Transverse colon (tissue), 4 donors: Measurements from ENCODE around the gene PRR5L. TPM values are rescaled to one million over a fixed set of nuclear protein-coding genes. Genes with fewer than 3 reads are reported as not detected.

Experiments used
- DNase-seq: peaks from one replicate; pipeline ENCODE4 v3.0.0-alpha.2; 2019
- H3K27ac ChIP-seq, 4 donors: fragments of 200-600 bp; sonication (generic); 2 replicates each; pipeline ENCODE4 v1.5.1; 2016 to 2018; ENCODE audit warnings: inconsistent platforms in 4 of 4
- H3K27me3 ChIP-seq: fragments of 200-600 bp; sonication (generic); 2 replicates; pipeline ENCODE4 v1.5.1; 2017; ENCODE audit warnings: inconsistent platforms
- H3K36me3 ChIP-seq, 4 donors: fragments of 200-600 bp; sonication (generic); 2 replicates each; pipeline ENCODE4 v1.5.1; 2017 to 2019; ENCODE audit warnings: inconsistent platforms in 4 of 4
- H3K4me1 ChIP-seq, 4 donors: fragments of 200-600 bp; sonication (generic); 2 replicates each; pipeline ENCODE4 v1.5.1; 2017 to 2020; ENCODE audit warnings: inconsistent platforms in 4 of 4
- H3K4me3 ChIP-seq, 4 donors: fragments of 200-600 bp; sonication (generic); 1 replicate in 1 of 4; 2 replicates in 3 of 4; pipeline versions ENCODE4 v1.5.1 to v1.6.1; 2017 to 2019; ENCODE audit warnings: inconsistent platforms in 4 of 4
- H3K9me3 ChIP-seq, 2 donors: fragments of 200-600 bp; sonication (generic); 2 replicates each; pipeline ENCODE4 v1.5.1; 2017 to 2019; ENCODE audit warnings: inconsistent platforms in 2 of 2
- EP300 ChIP-seq: sonication (generic); formaldehyde crosslinking; IDR thresholded peaks from one replicate; pipeline ENCODE4 v1.6.1; 2017; ENCODE audit warnings: antibody characterized with exemption, low read depth
- POLR2A ChIP-seq: fragments of 450-650 bp; IDR thresholded peaks from one replicate; pipeline ENCODE4 v1.6.1; 2016; ENCODE audit warnings: antibody characterized with exemption, mild to moderate bottlenecking, moderate library complexity
- POLR2AphosphoS5 ChIP-seq, 3 donors: sonication (generic); formaldehyde crosslinking; IDR thresholded peaks; one replicate each; pipeline ENCODE4 v1.6.1; 2016; ENCODE audit warnings: antibody characterized with exemption in 3 of 3
- WGBS, 2 donors: methylation state at CpG; one replicate each; pipeline ENCODE4 v1.1.5; 2018; ENCODE audit warnings: low coverage in 1 of 2; 5-methylcytosine and 5-hydroxymethylcytosine counted together
- in situ Hi-C, 4 donors: fragments of 200-750 bp; cut with MboI; loops; one replicate each; pipeline versions ENCODE4 v1.15.0 to v1.15.1; 2017; ENCODE audit warnings: low sequenced_read_pairs in 3 of 4, low pct_ligation_motif_present in 1 of 4, low pct_unique_long_range_greater_than_20kb in 1 of 4
- intact Hi-C: fragments of 100-400 bp; cut with DNase I; formaldehyde crosslinking; loops from one replicate; pipeline ENCODE4 v1.15.1; 2023; ENCODE audit warnings: low total_unique reads
- total RNA-seq, 4 donors: library from RNA; depleted of rRNA; stranded (reverse); fragments of >200 nt; gene quantifications; one replicate each; pipeline ENCODE4 v1.1.0, GENCODE V29; 2016
- TF ChIP-seq, protein P1 (sequence below), 5 experiments: fragments of 200-600 bp in 3 of 5; fragments of 450-650 bp in 2 of 5; sonication (generic) in 3 of 5; IDR thresholded peaks; 1 replicate in 2 of 5; 2 replicates in 3 of 5; pipeline ENCODE4 v1.5.1; 2016 to 2017; ENCODE audit warnings: antibody characterized with exemption in 5 of 5, inconsistent platforms in 3 of 5, mild to moderate bottlenecking in 2 of 5, moderate library complexity in 1 of 5

The PRR5L gene
- total RNA-seq, 4 donors from 2014 or later, result 203 to 418 (median 251) TPM

DNA sequence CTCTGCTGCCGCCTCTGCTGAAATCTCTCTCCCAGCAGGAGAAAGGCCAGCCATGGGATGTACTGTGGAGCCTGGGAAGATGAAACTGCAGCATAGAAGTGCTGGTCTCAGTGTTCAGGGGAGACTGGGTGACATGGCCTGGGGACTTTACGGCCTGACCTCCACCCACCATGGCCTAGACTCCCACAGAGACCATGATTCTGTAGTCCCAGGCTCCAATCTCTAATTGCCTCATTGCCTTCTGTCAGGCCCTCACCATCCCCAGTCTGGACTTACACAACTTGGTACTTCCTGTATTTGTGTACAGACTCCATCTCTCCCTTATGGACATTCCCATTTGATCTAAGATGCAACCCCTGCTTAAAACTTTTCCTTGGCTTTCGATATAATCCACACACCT lies 170.9 kb downstream of the PRR5L start:
- H3K27me3 ChIP-seq, result no peaks in the 10 kb centered on the region
- intact Hi-C loops (no loop called here), in situ Hi-C loops (no loop called here)
- 97 to 100% methylated on average over 2 to 3 of the region's 3 CpGs for WGBS, 2 donors
- TF ChIP-seq EP300 (no peak), POLR2A (no peak), POLR2AphosphoS5 (IDR thresholded peaks at IDR 0.05) (peak in 1 of 3 donors; percentile 6)
- TF ChIP-seq, protein P1, sequence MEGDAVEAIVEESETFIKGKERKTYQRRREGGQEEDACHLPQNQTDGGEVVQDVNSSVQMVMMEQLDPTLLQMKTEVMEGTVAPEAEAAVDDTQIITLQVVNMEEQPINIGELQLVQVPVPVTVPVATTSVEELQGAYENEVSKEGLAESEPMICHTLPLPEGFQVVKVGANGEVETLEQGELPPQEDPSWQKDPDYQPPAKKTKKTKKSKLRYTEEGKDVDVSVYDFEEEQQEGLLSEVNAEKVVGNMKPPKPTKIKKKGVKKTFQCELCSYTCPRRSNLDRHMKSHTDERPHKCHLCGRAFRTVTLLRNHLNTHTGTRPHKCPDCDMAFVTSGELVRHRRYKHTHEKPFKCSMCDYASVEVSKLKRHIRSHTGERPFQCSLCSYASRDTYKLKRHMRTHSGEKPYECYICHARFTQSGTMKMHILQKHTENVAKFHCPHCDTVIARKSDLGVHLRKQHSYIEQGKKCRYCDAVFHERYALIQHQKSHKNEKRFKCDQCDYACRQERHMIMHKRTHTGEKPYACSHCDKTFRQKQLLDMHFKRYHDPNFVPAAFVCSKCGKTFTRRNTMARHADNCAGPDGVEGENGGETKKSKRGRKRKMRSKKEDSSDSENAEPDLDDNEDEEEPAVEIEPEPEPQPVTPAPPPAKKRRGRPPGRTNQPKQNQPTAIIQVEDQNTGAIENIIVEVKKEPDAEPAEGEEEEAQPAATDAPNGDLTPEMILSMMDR (IDR thresholded peaks at IDR 0.05), result no peak
- no peaks in the 10 kb centered on the region for H3K9me3 ChIP-seq
- no peak overlapping the region for H3K27ac ChIP-seq
- DNase-seq, result no peak
- H3K4me3 ChIP-seq, result no peak overlapping the region
- peaks cover 0 to 20% (median 0%) of the 10 kb centered on the region in 4 donors for H3K4me1 ChIP-seq
- H3K36me3 ChIP-seq, result peaks cover 0 to 10% (median 0%) of the 10 kb centered on the region in 4 donors

DNA sequence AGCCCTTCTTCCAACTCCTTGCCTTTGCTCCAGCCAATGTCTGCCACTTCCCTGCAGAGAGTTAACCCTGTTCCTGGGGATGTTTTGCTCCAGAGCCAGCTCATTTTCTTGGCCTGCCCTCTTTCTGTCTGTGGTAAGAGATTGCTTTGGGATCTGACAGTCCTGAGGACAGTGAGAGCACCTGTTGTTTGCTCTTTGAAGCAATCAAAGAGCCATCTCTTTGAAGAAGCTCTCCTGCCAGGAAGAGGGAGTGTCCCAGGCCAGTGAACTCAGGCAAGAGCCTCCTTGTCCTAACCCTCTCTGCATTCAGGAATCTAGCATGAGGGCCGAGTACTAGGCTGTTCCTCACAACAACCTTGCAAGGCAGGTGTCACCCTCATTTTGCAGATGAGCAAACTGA lies 171.8 kb downstream of the PRR5L start:
- H3K4me1 ChIP-seq, result peaks cover 0 to 20% (median 0%) of the 10 kb centered on the region in 4 donors
- TF ChIP-seq EP300 (no peak), POLR2A (no peak), POLR2AphosphoS5 (IDR thresholded peaks at IDR 0.05) (no peak)
- TF ChIP-seq, protein P1 (IDR thresholded peaks at IDR 0.05), result no peak
- in situ Hi-C loops, result no loop called here
- H3K4me3 ChIP-seq, result no peak overlapping the region
- 67% methylated on average over 1 of the region's 1 CpG; no CpG with 5 or more reads in 1 of the 2 donors for WGBS, 2 donors
- no peak for DNase-seq
- H3K27me3 ChIP-seq, result no peaks in the 10 kb centered on the region
- H3K27ac ChIP-seq, result no peak overlapping the region
- intact Hi-C loops, result no loop called here
- H3K36me3 ChIP-seq, result peaks cover 0 to 4% (median 0%) of the 10 kb centered on the region in 4 donors
- no peaks in the 10 kb centered on the region for H3K9me3 ChIP-seq

DNA sequence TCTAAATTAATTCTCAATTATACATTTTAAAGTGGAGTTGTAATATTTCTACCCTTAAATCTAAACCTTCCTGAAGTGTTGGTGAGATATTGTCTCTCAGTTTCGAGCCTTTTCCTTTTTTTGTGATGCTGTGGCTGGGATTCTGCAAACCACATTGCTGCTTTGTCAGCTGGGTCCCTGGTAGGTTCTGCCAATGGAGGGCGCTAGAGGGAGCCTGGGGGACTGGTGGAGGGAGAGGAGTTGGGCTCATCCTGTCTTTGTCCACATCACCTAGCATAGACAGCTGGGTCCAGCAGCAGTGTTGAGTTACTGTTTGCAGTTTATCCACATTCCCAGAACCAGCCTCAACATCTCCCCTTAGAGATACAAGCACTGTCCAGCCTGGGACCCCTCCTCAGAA lies 173.0 kb downstream of the PRR5L start:
- no peaks in the 10 kb centered on the region for H3K36me3 ChIP-seq
- H3K4me1 ChIP-seq, result peaks cover 0 to 14% (median 0%) of the 10 kb centered on the region in 4 donors
- TF ChIP-seq POLR2AphosphoS5 (IDR thresholded peaks at IDR 0.05), result no peak
- TF ChIP-seq EP300, result no peak
- TF ChIP-seq, protein P1 (IDR thresholded peaks at IDR 0.05), result no peak
- no peak for TF ChIP-seq POLR2A
- no peaks in the 10 kb centered on the region for H3K27me3 ChIP-seq
- no peak overlapping the region for H3K27ac ChIP-seq
- DNase-seq, result no peak
- no peaks in the 10 kb centered on the region for H3K9me3 ChIP-seq
- 25 to 68% methylated on average over 2 of the region's 2 CpGs for WGBS, 2 donors
- H3K4me3 ChIP-seq, result no peak overlapping the region
- intact Hi-C loops (no loop called here), in situ Hi-C loops (no loop called here)

DNA sequence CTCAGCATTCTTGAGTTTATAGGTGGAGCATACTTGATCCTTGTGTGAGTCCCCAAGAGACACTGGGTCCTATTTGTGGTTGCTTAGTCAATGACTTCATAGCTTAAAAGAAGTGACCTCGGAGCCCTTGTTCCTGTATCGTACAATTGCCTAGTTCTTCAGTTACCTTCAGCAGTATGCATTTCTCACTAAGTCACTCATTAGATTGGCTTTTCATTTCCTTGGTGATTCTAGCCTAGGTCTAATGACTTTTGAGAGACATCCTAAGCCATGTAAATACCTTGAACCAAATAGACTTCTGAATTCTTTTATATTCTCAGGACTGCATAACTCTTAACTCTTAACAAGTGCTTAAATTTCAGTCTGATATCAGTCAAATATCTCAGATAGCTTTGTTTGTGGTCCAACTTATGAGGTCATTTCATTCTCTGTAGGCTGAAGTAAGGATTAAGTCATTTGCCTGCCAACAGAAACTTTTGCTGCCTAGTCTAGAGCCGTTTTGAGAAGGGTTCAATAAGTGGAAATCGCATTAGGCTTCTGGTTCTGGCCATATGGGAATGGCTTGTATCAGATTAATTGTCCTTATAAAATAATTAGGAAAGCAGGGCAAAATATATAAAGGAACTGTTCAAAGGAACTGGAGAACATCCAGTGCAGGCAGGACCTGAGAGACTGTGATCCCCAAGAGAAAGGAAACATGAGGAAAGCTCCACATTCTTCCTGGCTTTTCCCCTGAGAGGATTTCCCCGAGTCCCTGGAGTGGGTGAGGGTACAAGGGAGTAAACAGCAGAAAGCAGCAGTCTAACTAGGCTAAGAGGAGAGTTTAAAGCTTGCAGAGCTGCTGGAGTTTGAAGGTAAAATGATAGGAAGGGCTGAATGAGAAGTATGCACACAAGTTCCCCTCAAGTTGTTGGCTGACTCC lies 174.1 kb downstream of the PRR5L start:
- no peaks in the 10 kb centered on the region for H3K27me3 ChIP-seq
- 68 to 78% methylated on average over 4 to 5 of the region's 5 CpGs for WGBS, 2 donors
- TF ChIP-seq POLR2A, result no peak
- TF ChIP-seq, protein P1 (IDR thresholded peaks at IDR 0.05), result no peak
- no peak for TF ChIP-seq POLR2AphosphoS5 (IDR thresholded peaks at IDR 0.05)
- no peak for TF ChIP-seq EP300
- no peak overlapping the region for H3K4me3 ChIP-seq
- no peak overlapping the region for H3K27ac ChIP-seq
- no peaks in the 10 kb centered on the region for H3K9me3 ChIP-seq
- H3K4me1 ChIP-seq, result peaks cover 0 to 9% (median 0%) of the 10 kb centered on the region in 4 donors
- in situ Hi-C loops, result loop anchor here in 2 of 4 donors (10.0 kb wide), 1 partner anchor 175 kb away; the partner anchor contains the start of gene PRR5L (in 2 of the 2)
- no peaks in the 10 kb centered on the region for H3K36me3 ChIP-seq
- intact Hi-C loops, result no loop called here
- no peak for DNase-seq
